ENCODE data around the gene CAP2.
"Not testable (repeated sequence)": the region's sequence is repeated elsewhere in the genome, so short reads cannot be mapped to it uniquely, and the experiment has no call there.

CAP2 gene

DNA sequence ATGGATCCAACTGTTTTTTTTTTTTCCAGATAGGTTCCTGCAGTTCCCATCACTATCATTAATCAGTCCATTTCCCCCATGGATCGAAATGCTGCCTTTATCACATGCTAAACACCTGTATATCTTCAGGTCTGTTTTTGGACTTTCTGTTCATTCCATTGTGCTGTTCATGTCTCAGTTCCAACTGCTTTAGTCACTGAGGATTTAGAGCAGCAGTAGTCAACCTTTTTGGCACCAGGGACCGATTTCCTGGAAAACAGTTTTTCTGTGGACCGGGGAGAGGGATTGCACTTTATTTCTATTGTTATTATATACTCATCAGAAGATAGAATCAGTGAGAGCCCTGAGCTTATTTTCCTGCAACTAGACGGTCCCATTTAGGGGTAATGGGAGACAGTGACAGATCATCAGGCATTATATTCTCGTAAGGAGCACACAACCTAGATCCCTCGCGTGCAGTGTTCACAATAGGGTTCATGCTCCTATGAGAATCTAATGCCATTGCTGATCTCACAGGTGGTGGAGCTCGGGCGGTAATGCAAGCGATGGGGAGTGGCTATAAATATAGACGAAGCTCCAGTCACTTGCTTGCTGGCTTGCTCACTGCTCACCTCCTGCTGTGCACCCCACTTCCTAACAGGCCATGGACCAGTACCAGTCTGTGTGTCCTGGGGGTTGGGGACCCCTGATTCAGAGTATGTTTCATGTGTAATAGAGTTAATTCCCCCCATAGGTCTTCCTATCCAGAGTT is 46.0 kb downstream of the CAP2 start:
- DNase-seq (ENCODE audit: low spot score) = no peak

DNA sequence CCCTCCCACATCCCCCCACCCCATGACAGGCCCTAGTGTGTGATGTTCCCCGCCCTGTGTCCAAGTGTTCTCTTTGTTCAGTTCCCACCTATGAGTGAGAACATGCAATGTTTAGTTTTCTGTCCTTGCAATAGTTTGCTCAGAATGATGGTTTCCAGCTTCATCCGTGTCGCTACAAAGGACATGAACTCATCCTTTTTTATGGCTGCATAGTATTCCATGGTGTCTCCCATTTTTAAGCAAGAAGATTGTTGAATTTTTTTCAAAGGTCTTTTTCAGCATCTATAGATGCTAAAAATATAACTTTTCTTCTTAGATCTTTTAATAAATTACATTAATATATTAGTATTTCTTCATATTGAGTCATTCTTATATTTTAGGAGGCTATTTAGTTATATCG is 47.4 kb downstream of the CAP2 start:
- not testable (repeated sequence) for DNase-seq (ENCODE audit: low spot score)

DNA sequence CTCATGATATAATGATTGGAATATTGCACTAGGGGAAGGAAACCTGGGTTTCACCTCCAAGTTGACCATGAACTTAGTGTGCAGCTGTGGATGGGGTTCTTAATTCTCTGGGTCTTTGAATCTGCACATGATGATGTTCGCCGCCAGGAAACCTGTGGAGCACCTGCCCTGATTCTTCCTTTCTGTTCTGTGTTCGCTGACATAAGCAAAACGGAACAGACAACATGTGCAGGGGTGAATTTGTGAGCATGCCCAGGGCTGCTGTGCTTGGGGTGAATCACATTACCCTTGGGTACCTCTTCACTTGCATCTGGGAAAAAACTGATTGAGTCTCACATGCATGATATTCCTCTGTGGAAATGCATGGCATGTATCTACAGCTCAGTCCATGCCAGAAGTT is 48.8 kb downstream of the CAP2 start:
- DNase-seq (ENCODE audit: low spot score) = no peak

DNA sequence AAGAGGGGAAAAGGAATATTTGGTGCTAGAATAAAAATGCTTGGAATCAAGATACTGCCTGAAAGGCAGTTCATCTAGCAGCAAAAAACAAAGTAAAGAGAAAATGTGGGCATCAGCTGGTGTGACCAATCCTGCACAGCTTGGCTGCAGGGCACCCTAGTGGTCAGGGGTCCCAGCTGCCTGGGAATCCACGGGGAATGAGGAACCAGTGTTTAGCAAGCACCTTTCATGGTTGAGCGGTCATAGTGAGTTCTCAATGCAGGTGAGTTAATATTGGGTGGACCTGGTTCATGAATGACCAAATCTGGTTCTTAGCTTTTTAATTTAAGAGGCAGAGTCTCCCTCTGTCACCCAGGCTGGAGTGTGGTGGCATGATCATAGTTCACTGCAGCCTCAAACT is 53.3 kb downstream of the CAP2 start:
- no peak for DNase-seq (ENCODE audit: low spot score)

DNA sequence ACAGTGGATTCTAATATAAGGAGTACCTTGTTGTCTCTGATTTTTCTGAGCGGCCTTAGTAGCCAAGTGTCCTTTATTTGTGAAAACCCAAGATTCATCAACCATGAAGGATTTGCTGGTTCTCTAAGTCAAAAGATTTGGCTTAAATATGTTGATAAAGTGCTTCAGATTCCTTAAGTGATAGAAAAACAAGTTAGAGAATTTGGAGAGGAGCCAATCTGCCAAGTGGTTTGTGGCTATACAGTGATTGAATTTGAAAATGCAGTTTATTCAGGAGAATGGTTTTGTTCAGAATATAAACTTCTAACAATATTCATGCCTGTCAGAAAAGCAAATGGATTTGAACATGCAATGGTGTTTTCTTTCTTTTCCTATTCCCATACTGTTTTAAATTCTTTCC is 54.8 kb downstream of the CAP2 start:
- DNase-seq (ENCODE audit: low spot score) = no peak

- no peak for DNase-seq (ENCODE audit: low spot score)
Observed at GRCh38 chr6:17450397-17450796, 57.0 kb downstream of the CAP2 start.

DNA sequence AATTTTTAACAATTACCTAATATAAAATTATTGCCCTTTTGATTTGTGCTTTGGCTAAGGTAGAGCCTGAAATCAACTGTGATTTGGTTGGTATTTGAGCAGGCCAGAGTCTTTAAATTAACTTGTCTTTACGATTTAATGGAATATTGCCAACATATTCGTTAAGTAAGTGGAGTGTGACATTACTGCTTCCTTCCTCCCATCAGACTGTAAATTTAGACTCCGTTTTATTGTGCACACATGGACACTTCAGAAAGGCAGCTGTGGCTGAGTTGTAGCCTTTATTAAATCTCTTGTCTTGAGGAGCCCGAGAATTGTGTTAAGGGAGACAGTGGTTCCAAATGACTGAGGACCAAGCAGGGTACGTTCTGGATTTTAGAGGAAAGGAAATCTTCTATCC is 57.4 kb downstream of the CAP2 start:
- no peak for DNase-seq (ENCODE audit: low spot score)

DNA sequence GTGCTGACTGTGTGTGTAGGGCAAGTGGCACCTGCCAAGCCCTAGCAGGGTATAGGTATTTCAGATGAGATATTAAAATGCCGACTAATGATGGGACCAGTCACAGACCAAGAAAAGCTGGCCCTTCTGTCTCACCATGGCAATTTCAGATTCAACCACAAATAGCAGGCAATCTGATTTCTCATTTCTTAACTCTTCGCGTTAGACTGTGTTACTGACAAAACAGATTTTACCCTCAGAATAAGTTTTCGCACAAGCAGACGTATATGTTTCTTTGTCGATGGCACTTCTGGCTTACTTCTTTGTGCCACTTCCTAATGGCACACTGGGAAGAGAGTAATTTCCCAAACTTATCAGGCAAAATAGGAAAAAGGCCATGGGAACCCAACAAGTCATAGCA is 58.7 kb downstream of the CAP2 start:
- no peak for DNase-seq (ENCODE audit: low spot score)

DNA sequence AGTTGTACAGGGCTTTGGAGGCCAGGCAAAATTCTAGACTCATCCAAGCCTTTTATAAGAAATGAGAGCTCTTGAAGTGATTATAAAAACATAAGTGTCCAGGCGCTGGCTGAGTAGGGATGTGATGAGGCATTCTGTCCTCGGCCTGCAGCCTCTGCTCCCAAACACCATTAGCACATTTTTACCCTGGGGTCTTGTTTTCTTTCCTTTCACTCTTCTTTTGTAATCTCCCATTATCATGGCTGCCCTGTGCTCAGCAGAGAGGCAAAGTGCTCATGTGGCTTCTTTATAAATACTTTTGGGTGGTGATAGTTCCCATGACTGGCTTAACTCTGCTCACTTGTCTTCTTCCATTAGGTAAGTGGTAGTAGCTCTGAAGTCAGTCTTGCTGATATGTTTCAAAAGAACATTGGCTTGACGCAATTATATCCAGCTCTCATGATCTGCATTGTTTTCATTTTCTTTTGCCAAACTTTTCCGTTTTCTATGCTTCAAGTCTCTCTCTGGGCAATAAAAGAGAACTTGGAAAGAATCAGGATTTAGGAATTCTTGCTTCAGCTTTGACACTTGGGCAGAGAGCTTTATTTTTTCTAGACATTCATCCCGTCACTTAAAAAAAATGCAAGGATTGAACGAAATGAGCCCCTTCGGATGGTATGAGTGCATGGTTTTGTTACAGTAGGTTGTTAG is 61.1 kb downstream of the CAP2 start:
- no peak for DNase-seq (ENCODE audit: low spot score)

- no peak for DNase-seq (ENCODE audit: low spot score)
Observed at GRCh38 chr6:17455919-17456318, 62.5 kb downstream of the CAP2 start.

GRCh38 chr6:17456711-17457110 is 63.3 kb downstream of the CAP2 start:
- DNase-seq (ENCODE audit: low spot score) = no peak

GRCh38 chr6:17457405-17457804 is 64.0 kb downstream of the CAP2 start:
- DNase-seq (ENCODE audit: low spot score) = no peak

- no peak for DNase-seq (ENCODE audit: low spot score)
Observed at GRCh38 chr6:17457956-17458355, 64.6 kb downstream of the CAP2 start.

DNA sequence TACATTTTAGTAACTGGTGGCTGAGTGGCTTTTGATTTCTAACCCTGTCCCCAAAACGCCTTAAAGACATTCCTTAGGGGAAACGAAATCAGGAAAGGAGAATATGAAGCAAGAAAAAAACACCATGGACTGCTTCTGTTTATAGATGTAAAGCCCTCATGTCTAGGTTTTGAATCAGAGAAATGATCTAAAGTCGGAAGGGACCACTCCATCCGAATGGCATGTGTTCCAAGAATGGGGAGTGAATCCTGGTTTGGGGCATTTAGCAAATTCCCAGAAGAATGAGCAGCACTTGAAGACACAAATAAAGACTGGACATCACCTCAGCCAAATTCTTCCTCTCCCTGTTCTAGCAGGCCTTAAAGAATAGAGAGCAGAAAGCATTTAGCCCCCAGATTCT is 65.6 kb downstream of the CAP2 start:
- DNase-seq (ENCODE audit: low spot score) = no peak

- no peak for DNase-seq (ENCODE audit: low spot score)
Observed at GRCh38 chr6:17460862-17461261, 67.5 kb downstream of the CAP2 start.

DNA sequence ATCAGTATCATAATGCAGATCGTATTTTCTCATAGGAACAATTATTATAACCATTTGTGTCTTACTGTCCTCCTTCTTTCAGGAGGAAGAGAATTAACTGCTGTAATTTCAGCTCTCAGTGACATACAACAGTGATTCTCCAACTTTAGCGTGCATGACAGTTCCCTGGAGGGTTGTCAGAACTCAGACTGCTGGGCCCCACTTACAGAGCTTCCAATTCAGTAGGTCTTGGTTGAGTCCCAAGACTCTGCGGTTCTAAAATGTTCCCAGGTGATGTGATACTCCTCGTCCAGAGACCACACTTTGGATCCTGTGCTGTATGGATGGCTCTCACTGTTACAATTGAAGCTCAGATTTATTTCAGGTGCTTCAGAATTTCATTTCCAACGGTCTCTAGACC is 72.8 kb downstream of the CAP2 start:
- DNase-seq (ENCODE audit: low spot score) = no peak

DNA sequence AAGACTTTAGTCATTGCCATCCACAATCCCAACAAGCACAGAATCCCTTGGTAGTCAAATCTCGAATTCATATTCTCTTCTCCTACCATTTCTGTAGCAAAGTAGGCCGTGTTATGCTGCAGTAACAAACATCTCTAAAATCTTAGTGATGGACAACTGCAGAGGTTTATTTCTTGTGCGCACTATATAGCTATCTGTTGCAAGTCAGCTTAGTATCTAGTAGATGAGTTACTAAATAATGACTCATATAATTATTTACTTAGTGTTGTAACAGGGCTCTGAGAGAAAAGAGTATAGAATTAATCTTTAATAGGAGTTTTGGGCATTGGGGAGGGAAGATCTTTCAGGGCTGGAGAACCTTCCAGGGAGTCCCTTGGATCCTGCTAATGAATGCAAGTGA is 73.3 kb downstream of the CAP2 start:
- no peak for DNase-seq (ENCODE audit: low spot score)

DNA sequence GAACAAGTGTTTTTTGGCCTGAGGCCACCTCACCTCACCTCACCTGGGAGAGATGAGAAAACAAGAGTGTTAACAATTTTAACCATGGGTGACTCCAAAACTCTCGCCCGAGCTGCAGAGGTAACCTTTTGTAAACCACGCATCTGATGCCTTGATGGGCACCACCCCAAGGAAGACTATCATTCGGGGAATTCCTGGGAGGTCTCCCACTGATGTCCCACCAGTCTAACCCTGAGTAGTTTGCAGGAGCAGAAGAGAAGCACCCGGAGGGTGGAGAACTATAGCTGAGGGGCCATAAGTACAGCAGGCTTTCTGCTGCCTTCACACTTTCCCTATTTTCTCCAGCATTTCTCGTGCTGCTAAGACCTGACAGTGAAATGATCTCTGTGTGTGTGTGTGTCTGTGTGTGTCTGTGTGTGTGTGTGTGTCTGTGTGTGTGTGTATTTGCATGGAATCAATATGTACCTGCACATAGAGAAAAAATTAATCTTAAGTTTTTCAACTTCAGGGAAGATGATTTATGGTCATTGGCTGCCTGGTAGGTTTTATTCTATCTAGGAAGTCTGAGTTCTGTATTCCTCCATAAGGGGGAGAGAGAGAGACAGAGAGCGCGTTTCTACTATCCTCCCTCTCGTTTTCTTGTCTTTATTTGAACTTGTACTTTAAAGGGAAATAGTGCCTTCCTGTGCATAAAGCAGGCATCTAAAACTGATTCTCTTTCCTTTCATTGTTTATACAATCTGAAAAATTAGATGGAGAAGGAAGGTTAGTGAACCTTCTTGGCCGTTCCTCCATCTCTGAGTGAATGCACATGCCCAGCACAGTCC is 75.8 kb downstream of the CAP2 start:
- no peak for DNase-seq (ENCODE audit: low spot score)

DNA sequence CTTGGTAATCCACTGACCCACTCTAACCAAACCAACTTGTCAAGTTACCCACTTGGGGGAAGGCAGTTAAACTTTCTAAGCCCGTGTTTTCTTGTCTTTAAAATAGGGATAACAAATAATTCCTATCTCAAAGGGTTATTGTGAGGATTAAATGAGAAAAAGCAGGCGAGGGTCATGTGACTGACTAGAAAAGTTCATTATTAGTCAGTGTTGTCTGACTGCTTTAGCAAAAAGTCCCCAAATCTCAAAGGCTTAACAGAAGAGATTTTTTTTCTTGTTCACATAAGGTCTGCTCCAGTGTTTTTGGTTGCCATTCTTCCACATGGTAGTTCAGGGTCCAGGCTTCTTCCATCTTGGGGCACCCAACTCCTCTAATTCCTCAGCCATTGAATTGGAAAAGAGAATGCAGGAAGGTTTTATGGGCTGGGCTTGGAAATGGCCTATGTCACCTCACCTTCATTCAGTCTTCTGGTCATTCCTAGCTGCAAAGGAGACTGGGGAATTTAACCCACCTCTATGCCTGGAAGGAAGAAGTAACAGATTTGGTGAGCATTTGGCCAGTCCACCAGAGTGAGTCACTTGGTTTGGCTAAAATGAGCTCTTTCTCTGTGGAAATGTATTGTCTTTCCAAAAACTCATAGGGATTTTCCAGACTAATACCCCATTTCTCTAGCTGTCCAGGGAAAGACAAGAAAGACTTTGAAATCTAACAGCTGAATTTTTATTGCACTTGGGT is 77.0 kb downstream of the CAP2 start:
- no peak for DNase-seq (ENCODE audit: low spot score)

DNA sequence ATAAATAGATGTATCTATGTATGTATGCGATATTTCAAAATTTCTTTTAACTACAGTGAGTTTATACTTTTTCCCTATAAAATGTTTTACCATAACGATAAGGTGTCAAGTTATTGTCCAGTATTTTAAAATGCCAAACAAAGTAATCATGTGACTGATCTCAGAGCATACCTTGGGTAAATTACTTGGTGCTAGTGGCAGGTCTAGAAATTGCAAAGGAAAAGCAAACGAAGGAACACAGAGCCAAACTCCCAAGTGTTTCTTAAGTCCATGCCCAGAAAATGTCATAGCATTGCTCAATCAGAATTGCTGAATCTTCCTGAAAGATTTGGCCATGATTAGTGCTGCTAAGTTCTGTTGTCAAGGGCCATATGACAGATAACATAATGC is 77.5 kb downstream of the CAP2 start:
- no peak for DNase-seq (ENCODE audit: low spot score)

DNA sequence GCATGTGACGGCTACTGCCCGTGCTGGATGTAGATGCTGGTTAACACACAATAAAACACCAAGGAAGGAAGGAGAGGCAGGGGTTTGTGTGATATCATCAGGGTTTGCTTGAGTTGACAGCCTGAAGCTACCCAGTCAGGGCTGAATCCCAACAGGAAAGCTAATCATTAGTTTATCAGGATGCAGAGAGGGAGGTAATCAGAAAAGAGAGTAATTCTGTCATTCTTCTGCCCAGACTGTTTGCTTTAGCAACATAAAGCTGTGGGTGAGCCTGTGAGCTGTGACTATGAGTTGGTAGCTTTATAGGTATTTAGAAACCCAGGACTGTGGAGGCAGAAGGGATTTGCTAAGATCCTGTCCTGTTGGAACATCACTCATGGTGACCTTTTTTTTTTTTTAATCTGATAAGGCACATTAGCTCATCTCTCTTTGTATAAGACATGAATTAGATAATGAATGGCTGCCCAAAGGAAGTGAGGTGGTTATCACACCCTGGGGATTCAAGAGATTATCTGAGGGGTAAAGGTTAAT is 79.3 kb downstream of the CAP2 start:
- no peak for DNase-seq (ENCODE audit: low spot score)

DNA sequence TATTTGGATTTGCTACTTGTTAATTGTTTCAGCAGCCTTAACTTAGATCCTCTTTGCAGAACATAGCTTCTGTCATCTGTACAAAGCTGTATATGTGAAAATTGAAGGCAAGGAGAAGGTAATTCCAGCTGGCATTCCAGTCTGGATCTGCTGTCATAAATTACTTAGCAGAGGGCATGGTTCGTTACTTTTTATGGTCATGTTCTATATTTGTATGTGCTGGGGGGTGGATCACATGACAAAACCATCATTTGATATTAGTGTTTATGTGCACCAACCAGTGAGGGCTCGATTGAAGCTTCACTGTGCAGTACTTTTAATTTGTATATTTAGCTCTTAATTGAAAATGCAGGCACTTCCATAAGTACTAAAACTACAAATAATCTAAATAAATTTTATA is 80.2 kb downstream of the CAP2 start:
- no peak for DNase-seq (ENCODE audit: low spot score)

Measured in AG08396 (cell line).